HFF-Myc (cell line): ENCODE data around the gene PARD3B.

ENCODE experiments used
- DNase-seq: peaks from one replicate; pipeline ENCODE4 v3.0.0-alpha.2; 2011; ENCODE audit warnings: low read depth; ENCODE audit errors: extremely low read depth
- H3K4me3 ChIP-seq: replicated peaks from 2 replicates; pipeline ENCODE4 v1.5.1; 2011; ENCODE audit warnings: low read depth, mild to moderate bottlenecking, control low read depth, low read length
- TF ChIP-seq, protein P1 (sequence below): IDR thresholded peaks from 2 replicates; pipeline ENCODE4 v1.5.1; 2012; ENCODE audit warnings: mild to moderate bottlenecking, low read depth, low read length, control low read depth; ENCODE audit errors: missing control alignments

Gene PARD3B

DNA sequence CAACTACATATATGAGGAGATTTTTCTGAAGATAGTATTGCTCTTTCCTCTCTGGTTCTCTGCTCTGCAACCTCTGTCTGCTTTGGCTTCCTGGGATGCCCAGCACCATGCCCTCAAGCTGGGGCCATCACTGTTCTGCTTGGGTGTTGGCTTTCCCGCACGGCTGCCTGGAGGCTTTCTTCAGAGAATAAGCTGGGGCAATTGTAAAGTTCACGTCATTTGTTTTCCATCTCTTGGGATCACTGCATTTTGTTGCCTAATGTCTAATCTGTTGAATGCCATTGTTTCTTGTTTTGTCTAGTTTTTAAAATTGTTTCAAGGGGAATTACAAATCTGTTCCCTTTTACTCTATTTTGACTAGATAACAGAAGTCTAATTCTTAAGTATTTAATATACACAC lies 699.7 kb downstream of the PARD3B start:
- no peak for DNase-seq
- no peak overlapping the region for H3K4me3 ChIP-seq
- TF ChIP-seq, protein P1, sequence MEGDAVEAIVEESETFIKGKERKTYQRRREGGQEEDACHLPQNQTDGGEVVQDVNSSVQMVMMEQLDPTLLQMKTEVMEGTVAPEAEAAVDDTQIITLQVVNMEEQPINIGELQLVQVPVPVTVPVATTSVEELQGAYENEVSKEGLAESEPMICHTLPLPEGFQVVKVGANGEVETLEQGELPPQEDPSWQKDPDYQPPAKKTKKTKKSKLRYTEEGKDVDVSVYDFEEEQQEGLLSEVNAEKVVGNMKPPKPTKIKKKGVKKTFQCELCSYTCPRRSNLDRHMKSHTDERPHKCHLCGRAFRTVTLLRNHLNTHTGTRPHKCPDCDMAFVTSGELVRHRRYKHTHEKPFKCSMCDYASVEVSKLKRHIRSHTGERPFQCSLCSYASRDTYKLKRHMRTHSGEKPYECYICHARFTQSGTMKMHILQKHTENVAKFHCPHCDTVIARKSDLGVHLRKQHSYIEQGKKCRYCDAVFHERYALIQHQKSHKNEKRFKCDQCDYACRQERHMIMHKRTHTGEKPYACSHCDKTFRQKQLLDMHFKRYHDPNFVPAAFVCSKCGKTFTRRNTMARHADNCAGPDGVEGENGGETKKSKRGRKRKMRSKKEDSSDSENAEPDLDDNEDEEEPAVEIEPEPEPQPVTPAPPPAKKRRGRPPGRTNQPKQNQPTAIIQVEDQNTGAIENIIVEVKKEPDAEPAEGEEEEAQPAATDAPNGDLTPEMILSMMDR: no peak

DNA sequence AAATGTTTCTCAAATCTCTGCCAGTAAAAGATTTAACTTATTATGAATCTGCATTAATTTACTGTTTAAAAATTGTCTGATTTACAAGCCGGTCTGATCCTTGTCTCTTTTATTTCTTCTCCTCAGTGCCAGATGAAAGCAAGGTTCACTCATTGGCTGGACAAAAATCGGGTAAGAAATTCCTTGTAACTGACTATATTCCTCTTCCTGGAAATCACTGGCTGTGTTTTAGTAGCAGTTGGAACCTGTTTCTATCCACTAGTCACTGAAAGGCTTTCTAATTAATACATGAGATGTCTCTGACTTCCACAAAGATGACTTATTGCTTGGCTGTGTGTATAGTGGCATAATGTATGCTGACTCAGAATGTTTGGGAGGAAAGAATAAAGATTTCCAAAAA lies 700.4 kb downstream of the PARD3B start:
- peak; percentile 5 for DNase-seq
- TF ChIP-seq, protein P1: no peak
- no peak overlapping the region for H3K4me3 ChIP-seq

GRCh38 chr2:205259121-205259520 lies 713.8 kb downstream of the PARD3B start:
- H3K4me3 ChIP-seq: no peak overlapping the region
- TF ChIP-seq, protein P1: no peak
- DNase-seq: no peak

DNA sequence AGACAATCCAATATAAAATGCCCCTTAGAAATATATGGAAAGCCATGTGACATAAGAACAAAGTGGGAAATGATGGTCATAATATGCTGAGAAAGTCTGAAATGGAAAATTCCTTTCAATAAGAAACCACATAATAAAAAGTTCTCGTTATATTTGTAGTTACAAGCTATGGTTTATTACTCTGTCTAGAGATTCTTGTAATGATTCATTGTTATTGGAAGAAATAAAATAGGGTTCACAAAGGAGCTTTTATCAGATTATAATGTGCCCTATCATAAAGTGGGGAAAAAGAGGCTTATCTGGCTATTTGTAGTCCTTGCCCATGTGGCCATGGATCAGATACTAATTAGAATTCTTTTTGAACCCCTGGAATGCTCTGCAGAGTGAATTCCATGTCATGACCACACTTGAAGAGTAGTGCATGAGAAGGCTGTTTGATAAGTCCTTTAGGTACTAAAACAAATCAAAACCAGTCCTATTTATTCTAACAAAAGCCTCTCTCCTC lies 716.3 kb downstream of the PARD3B start:
- H3K4me3 ChIP-seq: no peak overlapping the region
- no peak for DNase-seq

GRCh38 chr2:205267323-205267722 lies 722.0 kb downstream of the PARD3B start:
- TF ChIP-seq, protein P1: no peak
- no peak for DNase-seq
- no peak overlapping the region for H3K4me3 ChIP-seq

More for the DNA sequence above, 716.3 kb downstream of the PARD3B start:
- TF ChIP-seq, protein P1: no peak

- TF ChIP-seq, protein P1: no peak
- DNase-seq: no peak
- H3K4me3 ChIP-seq: no peak overlapping the region
Observed at GRCh38 chr2:205270689-205271088, 725.4 kb downstream of the PARD3B start.

DNA sequence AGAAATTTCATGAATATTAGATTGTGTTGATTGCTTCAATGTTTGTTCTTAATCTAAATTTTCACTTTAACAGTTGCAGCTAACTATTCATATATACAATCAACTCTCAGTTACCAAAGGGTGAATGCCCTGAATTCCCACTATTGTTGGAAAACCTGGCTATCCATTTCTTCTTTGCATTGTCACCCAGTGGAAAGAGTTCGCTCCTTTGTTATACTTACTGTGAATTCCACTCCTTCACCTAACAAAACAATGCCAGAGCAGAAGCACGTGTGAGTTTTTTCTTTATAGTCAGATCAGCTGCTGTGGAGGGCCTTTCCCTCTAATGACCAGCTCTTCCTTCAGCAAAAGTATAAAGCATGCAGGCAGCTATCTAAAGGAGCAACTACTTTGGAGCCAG lies 727.9 kb downstream of the PARD3B start:
- no peak for DNase-seq
- TF ChIP-seq, protein P1: no peak
- H3K4me3 ChIP-seq: no peak overlapping the region
